HG03378 (cell line): ENCODE measurements around the gene DSCAML1.

Experiments
- ATAC-seq: cut with Tn5 transposase; IDR thresholded peaks from one replicate; pipeline ENCODE4 v1.9.1; 2021; ENCODE audit warnings: mild to moderate bottlenecking, moderate library complexity; ENCODE audit not compliant: unreplicated experiment

DSCAML1 gene

DNA sequence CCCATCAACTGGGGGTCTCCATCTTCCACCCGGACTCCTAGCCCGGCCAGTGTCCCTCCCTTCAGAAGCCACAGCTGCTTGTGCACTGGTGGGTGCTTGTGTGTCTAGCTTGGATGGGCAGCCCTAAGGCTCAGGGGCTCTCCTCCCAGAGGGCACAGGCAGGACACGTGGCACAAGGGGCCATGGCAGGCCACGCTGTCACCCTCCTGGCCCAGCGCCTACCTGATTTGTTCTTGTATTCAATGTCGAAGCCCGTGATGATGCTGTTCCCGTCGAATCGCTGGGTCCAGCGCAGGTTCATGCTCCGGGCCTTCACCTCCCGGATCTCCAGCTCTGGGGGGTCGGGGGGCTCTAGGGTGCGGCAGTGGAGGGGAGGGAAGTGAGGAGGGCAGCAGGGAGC lies 316.8 kb downstream of the DSCAML1 start:
- no peak for ATAC-seq

DNA sequence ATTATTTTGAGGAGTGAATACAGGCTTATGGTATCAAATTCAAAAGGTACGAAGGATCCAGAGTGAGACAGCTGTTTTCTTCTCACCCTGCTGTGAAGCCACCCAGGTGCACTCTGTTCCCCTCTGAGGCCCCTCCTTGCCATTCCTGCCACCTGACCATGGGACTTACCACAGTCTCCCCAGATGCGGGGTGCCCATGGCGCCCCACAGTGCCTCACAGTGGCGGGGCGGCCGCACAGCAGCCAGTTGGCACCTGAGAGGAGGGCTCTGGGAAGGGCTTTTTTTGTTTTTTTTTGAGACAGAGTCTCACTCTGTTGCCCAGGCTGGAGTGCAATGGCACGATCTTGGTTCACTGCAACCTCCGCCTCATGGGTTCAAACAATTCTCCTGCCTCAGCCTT lies 317.6 kb downstream of the DSCAML1 start:
- no peak for ATAC-seq

DNA sequence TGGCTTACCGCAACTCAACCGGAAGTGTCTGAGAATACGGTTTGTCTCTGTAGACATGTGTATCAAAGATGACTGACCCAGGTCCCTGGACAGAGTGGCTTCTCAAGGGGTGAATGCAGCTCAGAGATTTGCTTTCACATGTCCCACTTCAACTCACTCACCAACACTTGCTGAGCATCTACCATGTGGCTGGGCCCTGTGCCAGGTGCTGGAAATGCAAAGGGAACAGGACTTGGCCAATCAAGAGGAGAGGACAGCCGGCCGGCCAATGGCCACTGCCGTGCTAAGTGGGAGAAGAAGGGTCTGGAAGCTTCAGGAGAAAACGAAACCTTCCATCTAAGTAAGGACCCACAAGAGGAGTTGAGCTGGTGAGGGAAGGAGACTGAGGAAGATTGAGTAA lies 318.1 kb downstream of the DSCAML1 start:
- ATAC-seq, result no peak

DNA sequence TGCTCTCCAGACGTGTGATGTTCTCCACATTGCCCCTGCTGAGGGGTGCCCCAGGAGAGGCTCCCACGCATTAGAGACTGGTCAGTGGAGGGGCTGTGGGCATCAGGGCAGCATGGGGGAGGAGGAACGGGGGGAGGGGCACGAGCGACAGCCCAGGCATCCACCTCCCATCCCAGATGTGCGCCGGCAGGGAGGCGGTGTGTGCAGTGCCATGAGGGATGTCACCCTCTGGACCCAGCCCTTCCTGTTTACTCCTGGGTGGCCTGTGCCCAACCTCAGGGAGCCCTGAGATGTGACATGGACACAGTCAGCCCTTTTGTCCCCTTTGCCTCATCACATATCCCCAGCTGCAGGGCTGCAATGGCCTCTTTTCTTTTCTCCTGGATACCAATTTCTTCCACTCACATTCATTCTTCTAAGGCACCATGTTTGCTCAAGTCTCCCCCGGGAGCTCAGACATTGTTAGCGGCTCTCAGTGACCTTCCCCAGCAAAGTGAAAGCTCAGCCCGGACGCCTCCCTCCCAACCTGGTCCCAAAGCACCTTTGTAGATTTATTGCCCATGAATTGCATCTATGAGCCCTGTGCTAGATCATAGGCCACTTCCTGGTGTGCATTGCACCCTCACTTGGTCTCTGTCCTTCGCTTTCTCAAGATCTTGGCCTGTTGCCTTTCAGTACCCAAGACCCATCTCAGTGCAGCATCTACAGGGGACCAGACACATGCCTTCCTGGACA lies 318.7 kb downstream of the DSCAML1 start:
- no peak for ATAC-seq

DNA sequence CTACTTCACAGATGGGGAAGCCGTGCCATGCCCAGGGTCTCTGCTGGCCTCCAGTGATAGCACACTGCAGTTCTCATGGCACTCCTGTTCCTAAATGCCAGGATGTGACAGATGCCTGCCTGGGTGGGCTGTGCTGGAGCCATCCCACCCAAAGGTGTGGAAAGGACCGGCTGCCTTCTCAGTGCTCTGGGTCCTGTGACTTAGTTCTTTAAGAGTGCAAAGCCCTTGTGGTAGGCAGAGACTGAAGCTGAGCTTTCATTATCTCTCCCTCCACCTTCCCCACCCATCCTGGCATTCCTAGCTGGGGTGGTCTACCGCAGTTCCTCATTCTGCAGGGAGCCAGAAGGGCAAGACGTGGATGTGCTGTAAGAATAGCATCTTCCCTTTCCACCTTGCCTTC lies 319.3 kb downstream of the DSCAML1 start:
- no peak for ATAC-seq

DNA sequence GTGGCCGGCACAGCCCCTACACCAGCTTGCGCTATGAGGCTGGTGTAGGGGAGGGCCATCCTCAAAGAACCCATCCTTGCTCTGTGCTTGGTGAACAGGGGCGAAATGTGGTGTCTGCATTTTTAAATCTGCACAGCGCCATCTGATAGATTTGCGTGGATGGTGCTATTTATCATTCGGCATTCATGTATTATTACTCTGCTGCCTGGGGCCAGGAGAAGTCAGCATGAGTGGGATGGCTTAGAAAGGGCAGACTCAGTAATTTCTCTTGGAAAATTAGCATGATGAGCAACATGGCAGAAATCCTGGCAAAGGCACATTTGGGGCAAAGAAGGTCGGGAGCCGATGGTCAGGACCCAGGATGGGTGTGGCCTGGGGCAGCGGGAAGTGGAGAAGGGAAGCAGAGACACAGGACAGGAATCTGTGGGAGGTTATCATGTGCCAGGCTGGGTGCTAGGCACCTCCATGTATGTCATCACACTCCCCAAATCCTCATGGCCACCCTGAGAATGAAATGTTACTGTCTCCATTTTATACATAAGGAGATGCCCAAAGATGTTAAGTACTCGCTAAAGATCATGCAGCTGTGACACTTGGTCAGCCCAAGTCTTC lies 320.4 kb downstream of the DSCAML1 start:
- ATAC-seq, result no peak

DNA sequence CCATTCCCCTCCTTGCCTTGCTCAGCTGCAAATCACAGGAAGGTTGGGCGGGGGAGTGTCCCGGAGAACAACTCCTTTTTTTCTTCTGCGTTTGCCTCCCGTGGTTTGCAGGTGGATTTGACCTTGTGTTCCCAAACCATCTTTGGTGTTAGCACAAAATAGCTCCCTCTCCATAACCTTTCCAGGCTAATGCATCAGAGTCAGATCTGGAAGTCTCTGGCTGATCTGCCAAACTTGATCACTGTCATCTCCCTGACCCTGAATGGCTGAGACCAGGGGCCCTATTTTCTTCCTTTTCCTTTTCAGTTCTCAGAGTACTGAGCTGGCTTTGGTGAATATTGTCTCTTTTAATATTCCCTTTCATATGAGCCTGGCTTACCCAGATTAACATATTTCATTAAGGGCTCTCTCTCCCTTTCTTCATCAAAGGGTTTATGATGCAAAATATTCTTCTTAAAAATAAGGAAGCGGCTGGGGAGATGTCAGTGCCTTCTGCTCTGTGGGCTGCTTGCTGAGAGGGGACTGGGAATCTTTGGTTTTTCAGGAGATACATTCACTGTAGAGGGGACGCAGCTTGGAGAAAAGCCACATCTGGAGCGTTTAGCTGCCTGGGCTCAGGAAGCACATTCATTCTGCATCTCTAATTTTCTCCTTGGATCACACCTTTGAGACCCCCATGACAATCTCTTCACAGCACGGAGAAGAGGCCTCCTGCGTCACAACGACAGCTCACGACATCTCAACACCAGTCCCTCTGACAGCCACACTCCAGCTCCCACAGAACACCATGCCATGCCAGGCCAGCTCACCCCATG lies 321.1 kb downstream of the DSCAML1 start:
- no peak for ATAC-seq

DNA sequence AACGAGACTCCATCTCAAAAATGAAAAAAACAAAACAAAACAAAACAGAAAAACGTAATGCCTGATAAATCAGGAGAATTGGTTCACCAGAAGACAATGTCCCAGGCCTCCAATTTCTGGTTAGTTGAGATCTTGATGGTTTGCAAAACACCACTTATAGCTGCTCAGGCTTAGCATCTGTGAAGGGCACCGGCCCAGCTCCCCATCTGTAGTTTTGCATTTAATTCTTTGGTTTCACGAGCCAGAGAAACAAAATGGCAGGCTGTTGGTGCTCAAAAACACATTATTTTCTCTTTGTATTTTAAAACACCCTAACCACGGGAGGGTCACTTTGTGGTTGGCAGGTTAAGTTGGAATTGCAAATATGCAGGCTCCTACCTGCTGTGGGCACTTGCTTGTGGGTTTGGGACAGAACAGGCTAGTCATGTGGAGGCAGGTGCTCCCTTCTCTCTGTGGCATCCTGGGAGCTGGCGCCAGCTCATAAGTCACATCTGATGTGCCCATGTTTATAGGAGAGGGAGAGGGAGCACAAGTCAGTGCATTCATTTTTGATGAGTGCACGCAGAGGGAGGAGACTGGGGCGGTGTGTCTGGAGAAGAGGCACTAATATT lies 323.4 kb downstream of the DSCAML1 start:
- no peak for ATAC-seq

DNA sequence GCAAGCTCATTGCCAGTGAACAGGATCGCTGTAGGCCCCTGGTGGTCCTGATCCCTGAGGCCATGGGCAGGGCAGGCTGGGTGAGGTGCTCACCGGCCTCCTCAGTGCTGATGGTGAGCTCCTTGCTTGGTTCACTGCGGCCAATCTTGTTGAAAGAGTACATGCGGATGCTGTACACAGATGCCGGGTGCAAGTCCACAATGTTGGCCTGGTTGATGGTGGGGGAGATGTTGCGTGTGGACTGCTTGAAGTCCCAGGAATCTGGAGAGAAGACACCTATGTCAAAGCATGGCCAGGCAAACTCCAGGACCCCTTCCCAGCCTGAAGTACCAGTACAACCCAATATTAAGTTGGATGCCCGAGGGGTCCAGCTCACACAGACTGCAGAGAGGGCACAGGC lies 325.2 kb downstream of the DSCAML1 start:
- no peak for ATAC-seq

DNA sequence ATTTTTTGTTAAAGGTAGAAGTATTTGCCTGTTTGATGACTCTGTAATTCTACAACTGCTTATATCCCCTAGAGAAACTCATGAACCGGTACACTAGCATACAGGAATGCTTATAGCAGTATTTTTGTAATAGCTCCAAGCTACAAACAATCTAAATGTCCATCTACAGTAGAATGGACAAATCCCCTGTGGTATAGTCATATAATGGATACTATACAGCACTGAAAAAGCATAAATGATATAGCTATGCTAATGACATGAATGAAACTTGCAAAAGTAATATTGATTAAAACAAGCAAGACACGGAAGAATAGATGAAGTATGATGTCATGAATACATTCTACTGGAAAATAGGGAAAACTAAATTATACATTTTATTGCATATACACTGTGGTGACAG lies 326.4 kb downstream of the DSCAML1 start:
- no peak for ATAC-seq

DNA sequence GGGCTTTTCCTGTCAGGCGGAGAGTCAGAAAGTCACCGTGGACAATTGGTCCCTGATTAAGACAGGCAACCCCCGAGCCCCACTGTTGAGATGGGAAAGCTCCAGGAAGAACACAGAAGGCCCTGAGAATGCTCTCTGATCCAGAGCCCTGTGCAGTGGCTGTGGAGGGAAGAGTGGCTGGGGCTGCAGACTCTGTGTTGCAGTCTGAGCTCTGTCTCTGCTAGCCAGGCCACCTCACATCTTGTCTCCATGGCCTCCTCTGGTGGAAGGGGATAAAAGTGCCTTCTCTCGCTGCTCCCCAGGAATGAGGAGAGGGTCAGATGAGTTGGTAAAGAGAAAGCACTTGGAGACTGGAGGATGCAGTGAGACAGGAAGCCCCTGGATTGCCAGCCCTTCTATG lies 328.1 kb downstream of the DSCAML1 start:
- no peak for ATAC-seq

DNA sequence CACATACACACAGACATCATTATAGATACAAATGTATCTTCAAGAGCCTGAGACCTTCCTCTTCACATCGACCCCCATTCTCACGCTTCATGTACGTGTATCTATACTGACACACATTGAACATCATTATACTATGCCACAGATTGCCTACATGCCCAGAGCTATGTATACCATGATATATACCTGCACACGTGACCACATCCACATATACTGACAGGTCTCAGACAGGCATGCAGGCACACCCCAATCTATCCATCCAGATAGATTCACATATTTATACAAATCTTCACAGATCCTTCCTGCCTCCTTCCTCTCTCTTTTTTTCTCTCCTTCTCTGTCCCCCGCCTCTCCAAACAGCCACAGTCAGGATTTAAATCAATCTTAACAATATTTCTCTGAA lies 329.2 kb downstream of the DSCAML1 start:
- ATAC-seq, result no peak

DNA sequence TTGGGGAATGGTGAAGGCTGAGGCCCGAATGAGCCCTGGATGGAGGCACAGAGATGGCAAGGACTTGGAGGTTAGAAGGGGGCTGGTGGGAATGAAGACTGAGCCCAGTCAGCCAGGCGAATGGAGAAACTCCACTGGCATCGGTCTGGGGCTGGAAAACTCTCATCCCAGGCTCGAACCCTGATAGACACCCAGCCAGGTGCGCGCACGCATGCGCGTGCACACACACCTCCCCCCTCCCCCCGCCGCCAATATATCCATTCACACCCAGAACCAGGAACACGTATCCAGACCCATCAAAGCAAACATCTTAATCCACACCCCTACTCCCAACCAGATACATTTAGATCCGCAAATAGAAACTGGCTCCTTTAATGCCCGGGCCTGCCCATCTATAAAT lies 330.1 kb downstream of the DSCAML1 start:
- no peak for ATAC-seq

DNA sequence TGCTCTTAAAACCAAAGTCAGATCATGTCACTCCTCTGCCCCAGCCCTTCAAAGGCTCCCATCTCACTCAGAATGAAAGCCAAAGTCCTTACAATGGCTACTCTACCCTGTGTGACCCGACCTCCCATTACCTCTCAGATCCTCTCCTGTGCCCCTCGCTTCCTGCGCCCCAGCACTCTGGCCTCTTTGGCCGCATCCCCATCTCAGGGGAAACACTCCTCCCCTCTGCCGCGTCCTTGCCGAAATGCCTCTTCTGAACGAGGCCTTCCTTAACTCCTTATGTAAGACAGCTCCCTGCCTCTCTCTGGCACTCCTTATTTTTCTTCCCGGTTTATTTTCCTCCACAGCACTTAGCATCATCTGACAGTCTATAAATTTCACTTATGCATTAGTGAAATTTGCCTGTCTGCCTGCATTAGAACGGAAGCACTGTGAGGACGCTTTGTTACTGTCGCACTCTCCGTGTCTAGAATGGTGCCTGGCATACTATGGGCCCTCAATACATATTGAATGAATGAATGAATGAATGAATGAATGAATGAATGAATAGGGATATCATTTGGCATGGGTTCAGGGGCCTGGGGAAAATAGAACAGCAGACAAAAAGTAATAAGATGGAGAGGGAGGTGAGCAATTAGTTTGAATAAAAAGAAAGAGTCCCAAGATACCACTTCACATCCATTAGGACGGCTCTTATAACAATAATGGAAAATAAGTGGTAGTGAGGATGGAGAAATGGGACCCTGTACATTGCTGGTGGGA lies 331.6 kb downstream of the DSCAML1 start:
- ATAC-seq, result no peak

DNA sequence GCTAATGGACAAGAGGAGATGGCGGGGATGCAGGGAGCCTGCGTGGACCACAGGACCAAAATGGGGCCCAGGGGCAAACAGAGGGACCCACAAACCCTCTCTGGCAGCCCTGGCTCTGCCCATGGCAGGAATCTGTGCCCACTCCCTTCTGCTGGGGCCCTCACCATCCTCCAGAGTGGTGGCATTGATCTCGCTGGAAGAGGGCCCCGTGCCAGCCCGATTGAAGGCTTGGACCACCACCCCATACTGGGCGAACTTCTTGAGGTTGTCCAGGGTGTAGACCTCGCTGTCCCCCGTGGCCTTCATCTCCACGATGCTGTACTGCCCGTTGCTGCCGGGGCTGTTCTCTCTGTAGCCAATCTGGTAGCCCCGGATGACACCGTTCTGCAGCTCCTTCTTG lies 332.2 kb downstream of the DSCAML1 start:
- ATAC-seq, result no peak

DNA sequence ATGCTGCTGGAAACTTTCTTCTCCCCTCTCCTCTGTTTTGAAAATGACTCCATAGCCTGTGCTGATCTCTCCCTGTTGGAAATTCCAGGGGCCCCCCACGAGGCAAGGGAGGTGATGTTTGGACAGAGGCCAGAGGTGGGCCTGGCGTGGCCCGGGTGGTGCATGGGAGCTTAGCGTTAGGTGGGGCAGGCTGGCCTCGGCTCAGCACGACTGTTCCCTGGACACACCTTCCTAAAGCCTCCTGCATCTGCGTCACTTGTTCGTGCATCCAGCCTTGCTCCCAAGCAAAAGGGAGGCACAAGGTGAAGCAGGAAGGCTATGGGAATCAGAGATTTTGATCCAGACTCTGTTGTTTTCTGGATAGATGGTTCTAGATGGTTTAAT lies 334.2 kb downstream of the DSCAML1 start:
- no peak for ATAC-seq

DNA sequence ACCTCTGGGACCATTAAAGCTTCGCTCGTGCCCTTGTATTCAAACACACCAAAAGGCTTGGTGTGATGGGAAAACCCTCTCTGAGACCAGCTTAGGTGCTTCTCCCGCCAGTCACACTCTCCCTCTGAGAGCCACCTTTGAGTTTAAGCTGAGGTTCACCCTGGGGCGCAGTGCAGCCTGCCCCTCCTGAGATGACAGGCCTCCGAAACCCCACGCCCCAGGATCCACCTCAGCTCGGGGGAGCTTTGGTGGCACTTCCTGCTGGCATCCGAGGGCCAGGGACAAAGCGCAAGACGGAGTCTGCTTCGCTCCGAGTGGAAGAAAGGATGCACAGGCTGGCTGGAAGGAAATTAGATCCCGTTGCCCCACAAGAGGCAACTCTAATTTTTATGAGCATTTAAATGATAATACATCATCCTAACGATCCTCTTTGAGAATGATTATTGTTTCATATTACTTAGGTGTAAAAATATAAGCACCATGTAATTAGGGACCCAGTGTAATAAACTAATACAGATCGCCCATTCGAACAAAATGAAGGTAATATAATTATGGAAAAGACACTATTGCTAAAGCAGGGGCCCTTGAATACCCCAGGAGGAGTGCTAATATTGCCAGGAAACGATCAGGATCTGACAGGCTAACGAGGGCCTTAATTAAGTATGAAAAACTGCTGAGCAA lies 334.7 kb downstream of the DSCAML1 start:
- no peak for ATAC-seq

DNA sequence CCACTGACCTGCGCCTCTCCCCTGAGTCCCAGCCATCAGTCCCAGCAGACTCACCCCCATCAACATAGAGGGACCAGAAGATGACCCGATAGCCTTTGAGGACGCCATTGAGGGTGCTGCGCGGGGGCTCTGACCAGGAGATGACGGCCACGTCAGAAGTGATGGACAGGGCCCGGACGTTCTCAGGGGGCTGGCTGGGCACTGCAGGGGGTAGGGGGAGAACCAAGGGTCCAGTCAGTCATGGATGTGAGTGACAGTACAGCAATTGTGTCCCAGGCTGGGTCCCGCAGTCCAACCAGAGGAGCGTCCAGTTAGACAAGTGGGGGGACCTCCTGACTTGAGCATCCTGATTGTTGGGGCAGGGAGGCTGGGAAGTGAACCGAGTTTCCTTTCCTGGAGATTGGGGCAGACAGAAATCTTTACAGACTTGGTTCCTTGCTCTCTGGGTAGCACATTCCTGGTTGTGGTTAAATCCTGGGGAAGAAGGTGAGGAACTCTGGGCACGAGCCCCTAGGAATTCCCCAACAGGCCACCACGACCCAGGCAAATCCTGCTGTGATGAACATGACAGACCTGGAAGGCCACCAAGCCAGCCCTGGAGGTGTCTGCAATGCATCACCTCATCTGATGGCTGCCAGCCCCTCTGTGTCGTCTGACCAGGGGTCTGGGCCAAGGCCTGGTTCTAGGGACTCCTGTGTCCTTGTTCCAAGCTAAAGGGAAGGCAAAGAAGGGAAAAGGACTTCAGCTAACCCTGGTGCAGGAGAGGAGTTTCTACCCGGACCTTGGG lies 335.4 kb downstream of the DSCAML1 start:
- no peak for ATAC-seq

DNA sequence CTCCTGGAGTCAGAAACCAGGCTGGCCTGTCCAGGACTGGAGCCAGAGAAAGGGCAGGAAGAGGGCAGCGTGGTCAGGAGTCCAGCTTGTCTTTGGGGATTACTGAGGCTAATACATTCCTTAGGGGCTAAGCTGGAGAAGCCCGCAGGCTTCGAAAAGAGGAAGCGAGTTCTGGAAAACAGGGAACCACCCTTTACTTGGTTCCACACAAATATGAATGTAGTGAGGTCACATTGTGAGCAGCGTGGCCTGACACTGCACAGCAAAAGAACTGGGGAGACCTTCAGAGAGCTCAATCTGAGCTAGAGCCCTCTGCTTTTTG lies 337.1 kb downstream of the DSCAML1 start:
- ATAC-seq, result no peak
